HepG2 (cell line): ENCODE results near the gene PDIA2. TPM values are rescaled to one million over a fixed set of nuclear protein-coding genes. Genes with fewer than 3 reads are reported as not detected.
"Not testable (repeated sequence)": the region's sequence is repeated elsewhere in the genome, so short reads cannot be mapped to it uniquely, and the experiment has no call there.

ENCODE experiments used
- ATAC-seq: fragments of 200-7000 bp; cut with Tn5 transposase; 3 replicates; pipeline ENCODE4 v1.9.1; 2020; ENCODE audit warnings: mild to moderate bottlenecking, moderate library complexity
- BruUV-seq: library from RNA; stranded (reverse); fragments of 400-500 nt; replicated peaks from 2 replicates; lab custom pipeline; 2021; lab: Mats Ljungman, UMichigan
- CTCF ChIA-PET: fragments of 300-600 bp; formaldehyde crosslinking; extraction: SDS; loops from one replicate; lab custom pipeline; 2021; ENCODE audit warnings: low total read pairs, inconsistent platforms, low intra/inter-chr PET ratio; lab: Yijun Ruan, JAX
- POLR2A ChIA-PET: fragments of 350-600 bp; sonication (Branson Sonifier 250); formaldehyde crosslinking; loops from one replicate; lab custom pipeline; 2020; ENCODE audit warnings: antibody characterized with exemption, inconsistent platforms; lab: Yijun Ruan, JAX
- DNase-seq: peaks from one replicate; pipeline ENCODE4 v3.0.0-alpha.2; 2015; ENCODE audit warnings: low spot score
- FAIRE-seq: peaks from 3 replicates; lab custom pipeline; 2011; peaks lifted over from hg19 to GRCh38; lab: Jason Lieb, UNC
- H2AFZ ChIP-seq: one replicate; pipeline ENCODE4 v1.6.1; 2011; ENCODE audit warnings: low read length, inconsistent platforms
- H3K27ac ChIP-seq: fragments of 300-600 bp; 3 replicates; pipeline ENCODE4 v1.8.0; 2011; ENCODE audit warnings: mixed run types, mild to moderate bottlenecking, mixed read lengths, low read length, inconsistent platforms; ENCODE audit not compliant: insufficient read depth; ENCODE audit errors: extremely low read length
- H3K27me3 ChIP-seq, 2 experiments: fragments of 200-600 bp in 1 of 2; 2 replicates in 1 of 2; 3 replicates in 1 of 2; pipeline versions ENCODE4 v1.6.0 to v1.8.0; 2011; ENCODE audit warnings: low read length in 2 of 2, mild to moderate bottlenecking in 2 of 2, moderate library complexity in 2 of 2, inconsistent platforms in 1 of 2; ENCODE audit not compliant: insufficient read depth in 2 of 2, control insufficient read depth in 1 of 2
- H3K36me3 ChIP-seq, 2 experiments: fragments of 200-600 bp in 1 of 2; replicated peaks in 1 of 2; 2 replicates in 1 of 2; 3 replicates in 1 of 2; pipeline versions ENCODE4 v1.5.1 to v1.8.0; 2011; ENCODE audit warnings: low read length in 2 of 2, inconsistent platforms in 1 of 2; ENCODE audit not compliant: insufficient read depth in 2 of 2, control insufficient read depth in 1 of 2
- H3K4me1 ChIP-seq: 2 replicates; pipeline ENCODE4 v1.5.1; 2012; ENCODE audit warnings: low read length, inconsistent platforms; ENCODE audit not compliant: insufficient read depth
- H3K4me2 ChIP-seq: 2 replicates; pipeline ENCODE4 v1.6.0; 2011; ENCODE audit warnings: low read depth, low read length, inconsistent platforms
- H3K4me3 ChIP-seq, 3 experiments: fragments of 200-600 bp in 1 of 3; sonication (generic), shearing (Covaris generic) in 1 of 3; replicated peaks in 1 of 3; 2 replicates each; pipeline ENCODE4 v1.5.1; 2011 to 2016; ENCODE audit warnings: low read length in 3 of 3, inconsistent platforms in 2 of 3, low read depth in 2 of 3, mild to moderate bottlenecking in 2 of 3, control low read depth in 1 of 3, mixed read lengths in 1 of 3; ENCODE audit not compliant: insufficient read depth in 1 of 3
- H3K79me2 ChIP-seq: one replicate; pipeline ENCODE4 v1.6.1; 2011; ENCODE audit warnings: low read length, inconsistent platforms; ENCODE audit not compliant: insufficient read depth
- H3K9ac ChIP-seq: 2 replicates; pipeline ENCODE4 v1.6.0; 2011; ENCODE audit warnings: mild to moderate bottlenecking, low read depth, low read length, inconsistent platforms; ENCODE audit not compliant: insufficient read depth
- H3K9me3 ChIP-seq: 2 replicates; pipeline ENCODE4 v1.5.1; 2012; ENCODE audit warnings: mild to moderate bottlenecking, low read length
- H4K20me1 ChIP-seq: 2 replicates; pipeline ENCODE4 v1.6.0; 2011; ENCODE audit warnings: inconsistent platforms, mild to moderate bottlenecking, low read length, moderate library complexity; ENCODE audit not compliant: insufficient read depth
- AGO2 ChIP-seq: fragments of 200-400 bp; formaldehyde crosslinking; optimal IDR thresholded peaks from 2 replicates; pipeline ENCODE3; 2017; ENCODE audit warnings: mild to moderate bottlenecking, low read depth, low read length, moderate library complexity
- ARID4A ChIP-seq: sonication (generic); formaldehyde crosslinking; IDR thresholded peaks from 2 replicates; pipeline ENCODE4 v1.5.0; 2020; ENCODE audit warnings: mild to moderate bottlenecking, missing genetic modification reagents, borderline replicate concordance
- ETS1 ChIP-seq: sonication (generic); formaldehyde crosslinking; IDR thresholded peaks from 2 replicates; pipeline ENCODE4 v1.4.0; 2020; ENCODE audit warnings: missing genetic modification reagents
- HOXA9 ChIP-seq: sonication (generic); formaldehyde crosslinking; IDR thresholded peaks from 2 replicates; pipeline ENCODE4 v1.8.1; 2022; ENCODE audit warnings: missing genetic modification reagents, mild to moderate bottlenecking, moderate library complexity, borderline replicate concordance
- ZNF672 ChIP-seq: sonication (generic); formaldehyde crosslinking; IDR thresholded peaks from 2 replicates; pipeline ENCODE4 v1.8.1; 2022; ENCODE audit warnings: missing genetic modification reagents
- ZNF780A ChIP-seq: sonication (generic); formaldehyde crosslinking; IDR thresholded peaks from 2 replicates; pipeline ENCODE4 v1.8.0; 2022; ENCODE audit warnings: mild to moderate bottlenecking, missing genetic modification reagents, moderate library complexity
- WGBS: methylation state at CpG from one replicate; pipeline ENCODE4 v1.1.6; 2017; ENCODE audit warnings: low lambda C conversion rate; 5-methylcytosine and 5-hydroxymethylcytosine counted together
- in situ Hi-C: cut with HindIII; loops from 2 replicates; pipeline ENCODE4 v1.10.0; 2017; ENCODE audit warnings: low pct_unique_long_range_greater_than_20kb; ENCODE audit not compliant: extremely low pct_ligation_motif_present
- intact Hi-C: fragments of 100-400 bp; cut with micrococcal nuclease; formaldehyde crosslinking; loops from one replicate; pipeline ENCODE4 v1.10.0; 2022; ENCODE audit not compliant: unreplicated experiment
- polyA plus RNA-seq, 8 experiments: library from polyadenylated mRNA; depleted of rRNA in 3 of 8; stranded (reverse) in 7 of 8; unstranded in 1 of 8; fragments of >200 nt; fragmentation: Illumina TruSeq in 4 of 8; extraction: Trizol in 4 of 8; gene quantifications; 2 replicates each; pipeline versions ENCODE4 v1.2.1 to v1.2.3, GENCODE V29; 2011 to 2016; ENCODE audit warnings: low read depth in 4 of 8, missing spikeins in 1 of 8, mixed read lengths in 1 of 8; ENCODE audit not compliant: insufficient read depth in 1 of 8
- total RNA-seq, 5 experiments: library from RNA; depleted of rRNA; stranded (reverse); fragments of >200 nt; fragmentation: Illumina TruSeq; extraction: Trizol; gene quantifications; 2 replicates each; pipeline ENCODE4 v1.2.3, GENCODE V29; 2016; ENCODE audit warnings: low read depth in 1 of 5
- TF ChIP-seq, protein P1 (sequence below): sonication (generic); formaldehyde crosslinking; IDR thresholded peaks from 2 replicates; pipeline ENCODE4 v1.4.0; 2020; ENCODE audit warnings: missing genetic modification reagents, low read depth, mild to moderate bottlenecking, borderline replicate concordance

PDIA2 gene
- total and polyA plus RNA-seq, 2 of the 13 experiments (the other 11 are each of a cell fraction or from before 2014, with no cell fraction given), result 0.35 to 1.9 TPM

- 87% methylated on average over 22 of the region's 25 CpGs for WGBS
- peaks cover 3 to 10% of the 10 kb centered on the region in 2 experiments; a peak in 2 of 5 replicates for H3K36me3 ChIP-seq
- ChIA-PET CTCF (no interaction called here), POLR2A (no interaction called here)
- no peak for ATAC-seq
- no peak overlapping the region for H3K4me2 ChIP-seq
- FAIRE-seq, result no peak
- no peak for TF ChIP-seq ETS1 (CRISPR knock-in tag)
- peak; percentile 52 for TF ChIP-seq AGO2
- no peaks in the 10 kb centered on the region for H3K79me2 ChIP-seq
- intact Hi-C loops, result no loop called here
- no peak overlapping the region for H3K9ac ChIP-seq
- H2AFZ ChIP-seq, result no peak overlapping the region
- no peak overlapping the region for H3K27ac ChIP-seq
- peaks cover 18 to 31% of the 10 kb centered on the region in 2 experiments; a peak in 4 of 5 replicates for H3K27me3 ChIP-seq
- no peak overlapping the region for H3K4me3 ChIP-seq
- DNase-seq, result no peak
- no peaks in the 10 kb centered on the region for H4K20me1 ChIP-seq
- peaks cover 26% of the 10 kb centered on the region for H3K4me1 ChIP-seq
- H3K9me3 ChIP-seq, result no peaks in the 10 kb centered on the region
- in situ Hi-C loops, result no loop called here
- no TSS peak for BruUV-seq
Observed at GRCh38 chr16:266258-267164, 16.5 kb upstream of the PDIA2 start.

DNA sequence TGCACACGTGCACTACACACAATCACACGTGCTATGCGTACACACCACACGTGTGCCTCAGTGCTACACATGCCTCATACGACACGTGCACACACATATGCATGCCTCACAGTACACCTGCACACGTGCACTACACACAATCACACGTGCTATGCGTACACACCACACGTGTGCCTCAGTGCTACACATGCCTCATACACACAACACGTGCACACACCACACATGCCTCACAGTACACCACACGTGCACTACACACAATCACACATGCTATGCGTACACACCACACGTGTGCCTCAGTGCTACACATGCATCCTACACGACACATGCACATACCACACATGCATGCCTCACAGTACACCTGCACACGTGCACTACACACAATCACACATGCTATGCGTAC lies 15.4 kb upstream of the PDIA2 start:
- BruUV-seq, result not testable (repeated sequence)
- TF ChIP-seq HOXA9 (CRISPR knock-in tag), result 0 out of 2 replicates have a peak, but pooled peaks have one; percentile 23
- TF ChIP-seq ARID4A (CRISPR knock-in tag), result peak; percentile 14; the same call in 1 of the 2 replicates
- TF ChIP-seq, protein P1, sequence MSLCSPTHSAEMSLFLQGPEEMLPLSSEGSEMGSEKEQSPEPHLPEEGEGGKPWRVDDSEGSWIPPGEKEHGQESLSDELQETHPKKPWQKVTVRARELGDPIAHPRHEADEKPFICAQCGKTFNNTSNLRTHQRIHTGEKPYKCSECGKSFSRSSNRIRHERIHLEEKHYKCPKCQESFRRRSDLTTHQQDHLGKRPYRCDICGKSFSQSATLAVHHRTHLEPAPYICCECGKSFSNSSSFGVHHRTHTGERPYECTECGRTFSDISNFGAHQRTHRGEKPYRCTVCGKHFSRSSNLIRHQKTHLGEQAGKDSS (CRISPR knock-in tag), result 0 out of 2 replicates have a peak, but pooled peaks have one; percentile 12
- TF ChIP-seq ZNF672, result 0 out of 2 replicates have a peak, but pooled peaks have one; percentile 18
- 0 out of 2 replicates have a peak, but pooled peaks have one; percentile 31 for TF ChIP-seq ZNF780A

More for the DNA sequence above, 15.4 kb upstream of the PDIA2 start:
- in situ Hi-C loops, H3K4me3 ChIP-seq, POLR2A ChIA-PET, FAIRE-seq, intact Hi-C loops, H3K9ac ChIP-seq, ATAC-seq, H3K9me3 ChIP-seq, H3K4me2 ChIP-seq, H3K36me3 ChIP-seq, DNase-seq, H3K79me2 ChIP-seq, H3K27ac ChIP-seq, CTCF ChIA-PET, H2AFZ ChIP-seq, H4K20me1 ChIP-seq: not testable (repeated sequence)
- WGBS, result 84% methylated on average over 17 of the region's 17 CpGs
- Histone ChIP-seq H3K4me1 (peaks cover 28% of the 10 kb centered on the region), H3K27me3 (peaks cover 18 to 41% of the 10 kb centered on the region in 2 experiments; a peak in 4 of 5 replicates)
